OCI-LY1 (cell line): ENCODE results near the gene ZNF148.

ENCODE experiments used
- H2AFZ ChIP-seq: fragments of 200-600 bp; sonication (generic), shearing (Covaris generic); 2 replicates; pipeline ENCODE4 v1.6.0; 2014; ENCODE audit warnings: antibody characterized with exemption, mild to moderate bottlenecking, low read length
- H3F3A ChIP-seq: fragments of 200-600 bp; sonication (generic), shearing (Covaris generic); 2 replicates; pipeline ENCODE4 v1.6.0; 2014; ENCODE audit warnings: mild to moderate bottlenecking, antibody characterized with exemption, low read length, moderate library complexity; ENCODE audit not compliant: insufficient read depth
- H3K27ac ChIP-seq: fragments of 200-600 bp; sonication (generic); 2 replicates; pipeline ENCODE4 v1.5.1; 2014; ENCODE audit warnings: low read length, mixed run types, mild to moderate bottlenecking, low read depth; ENCODE audit not compliant: poor library complexity, severe bottlenecking
- H3K27me3 ChIP-seq: fragments of 200-600 bp; sonication (generic); 2 replicates; pipeline ENCODE4 v1.6.0; 2014; ENCODE audit warnings: antibody characterized with exemption, mild to moderate bottlenecking, low read length, moderate library complexity; ENCODE audit not compliant: insufficient read depth
- H3K36me3 ChIP-seq: fragments of 200-600 bp; sonication (generic); 2 replicates; pipeline ENCODE4 v1.6.1; 2014; ENCODE audit warnings: mild to moderate bottlenecking, antibody characterized with exemption, low read length, moderate library complexity, mixed read lengths; ENCODE audit not compliant: insufficient read depth
- H3K4me1 ChIP-seq: fragments of 200-600 bp; sonication (generic); 2 replicates; pipeline ENCODE4 v1.5.1; 2014; ENCODE audit warnings: mild to moderate bottlenecking, low read length, moderate library complexity; ENCODE audit not compliant: insufficient read depth, severe bottlenecking
- H3K4me2 ChIP-seq: fragments of 200-600 bp; sonication (generic), shearing (Covaris generic); 2 replicates; pipeline ENCODE4 v1.6.1; 2014; ENCODE audit warnings: low read length
- H3K4me3 ChIP-seq: fragments of 200-600 bp; sonication (generic); 2 replicates; pipeline ENCODE4 v1.5.1; 2014; ENCODE audit warnings: low read length, low read depth, mild to moderate bottlenecking, mixed read lengths; ENCODE audit not compliant: poor library complexity, severe bottlenecking
- H3K79me2 ChIP-seq: fragments of 200-600 bp; shearing (Covaris generic); 2 replicates; pipeline ENCODE4 v1.6.1; 2016; ENCODE audit warnings: mixed run types, low read length, mixed read lengths; ENCODE audit not compliant: insufficient read depth
- H3K9ac ChIP-seq: fragments of 200-600 bp; sonication (generic), shearing (Covaris generic); 2 replicates; pipeline ENCODE4 v1.6.1; 2014; ENCODE audit warnings: mild to moderate bottlenecking, low read length, mixed read lengths
- H3K9me2 ChIP-seq: fragments of 200-600 bp; sonication (generic), shearing (Covaris generic); 2 replicates; pipeline ENCODE4 v1.6.1; 2014; ENCODE audit warnings: low read depth, mild to moderate bottlenecking, low read length, mixed read lengths
- H3K9me3 ChIP-seq: fragments of 200-600 bp; shearing (Covaris generic); 2 replicates; pipeline ENCODE4 v1.6.1; 2014; ENCODE audit warnings: low read length, mixed read lengths
- H4K20me1 ChIP-seq: fragments of 200-600 bp; sonication (generic), shearing (Covaris generic); 2 replicates; pipeline ENCODE4 v1.6.0; 2016; ENCODE audit warnings: mild to moderate bottlenecking, low read length; ENCODE audit not compliant: insufficient read depth
- CTCF ChIP-seq: fragments of 200-600 bp; sonication (generic), shearing (Covaris generic); IDR thresholded peaks from 2 replicates; pipeline ENCODE4 v1.5.1; 2017; ENCODE audit warnings: mild to moderate bottlenecking, antibody characterized with exemption, low read length, moderate library complexity, mixed read lengths
- EZH2 ChIP-seq: fragments of 200-600 bp; sonication (generic), shearing (Covaris generic); IDR thresholded peaks from 2 replicates; pipeline ENCODE4 v1.8.0; 2017; ENCODE audit warnings: borderline replicate concordance, mixed run types, mild to moderate bottlenecking, antibody characterized with exemption, low read length, moderate library complexity, mixed read lengths

The ZNF148 gene

GRCh38 chr3:125331243-125331642 lies 43.9 kb downstream of the ZNF148 start:
- Histone ChIP-seq H3K4me2 (no peak overlapping the region), H3F3A (0 out of 2 replicates have a peak, but pooled peaks cover 4% of the 10 kb centered on the region), H3K79me2 (peaks cover 54% of the 10 kb centered on the region), H3K9me2 (no peaks in the 10 kb centered on the region), H4K20me1 (no peaks in the 10 kb centered on the region), H3K4me1 (no peaks in the 10 kb centered on the region), H3K9me3 (peaks cover 7% of the 10 kb centered on the region), H3K27me3 (no peaks in the 10 kb centered on the region), H3K36me3 (peaks cover 40% of the 10 kb centered on the region), H3K27ac (no peak overlapping the region), H3K9ac (no peak overlapping the region), H3K4me3 (no peak overlapping the region), H2AFZ (no peak overlapping the region)
- TF ChIP-seq EZH2: no peak
- TF ChIP-seq CTCF: no peak

- peaks cover 31% of the 10 kb centered on the region for H3K79me2 ChIP-seq
- H3K9me3 ChIP-seq: peaks cover 3% of the 10 kb centered on the region; the same call in 1 of the 2 replicates
- H3K4me3 ChIP-seq: no peak overlapping the region
- TF ChIP-seq EZH2 (no peak), CTCF (no peak)
- H3K9me2 ChIP-seq: no peaks in the 10 kb centered on the region
- H3K36me3 ChIP-seq: peaks cover 74% of the 10 kb centered on the region
- 0 out of 2 replicates have a peak, but pooled peaks cover 4% of the 10 kb centered on the region for H3F3A ChIP-seq
- H3K9ac ChIP-seq: no peak overlapping the region
- no peak overlapping the region for H3K4me2 ChIP-seq
- H3K4me1 ChIP-seq: no peaks in the 10 kb centered on the region
- no peak overlapping the region for H2AFZ ChIP-seq
- H3K27ac ChIP-seq: no peak overlapping the region
- no peaks in the 10 kb centered on the region for H4K20me1 ChIP-seq
- H3K27me3 ChIP-seq: no peaks in the 10 kb centered on the region
These were observed 48.2 kb downstream of the ZNF148 start for GRCh38 chr3:125326957-125327356.

GRCh38 chr3:125325746-125326145 lies 49.4 kb downstream of the ZNF148 start:
- TF ChIP-seq CTCF: no peak
- no peak for TF ChIP-seq EZH2
- Histone ChIP-seq H3K9me3 (peaks cover 3% of the 10 kb centered on the region; the same call in 1 of the 2 replicates), H3K4me3 (no peak overlapping the region), H3K4me1 (no peaks in the 10 kb centered on the region), H3K27me3 (no peaks in the 10 kb centered on the region), H3K4me2 (no peak overlapping the region), H3K9ac (no peak overlapping the region), H3K36me3 (peaks cover 76% of the 10 kb centered on the region), H3K79me2 (peaks cover 21% of the 10 kb centered on the region), H4K20me1 (no peaks in the 10 kb centered on the region), H2AFZ (no peak overlapping the region), H3K9me2 (no peaks in the 10 kb centered on the region), H3K27ac (no peak overlapping the region), H3F3A (no peaks in the 10 kb centered on the region)
